GM18502 (cell line): Measurements from ENCODE around the gene LRRC61.
"Not testable (repeated sequence)": the region's sequence is repeated elsewhere in the genome, so short reads cannot be mapped to it uniquely, and the experiment has no call there.

Experiments
- ATAC-seq: cut with Tn5 transposase; IDR thresholded peaks from one replicate; pipeline ENCODE4 v1.9.1; 2021; ENCODE audit warnings: mild to moderate bottlenecking; ENCODE audit not compliant: unreplicated experiment, poor library complexity

The LRRC61 gene

GRCh38 chr7:150322833-150323681 is at the start of gene LRRC61, which contains the start of gene ACTR3C:
LRRC61 (plus strand) TSS chr7:150323355; CDS start chr7:150336862, 13,507 bp downstream.
ACTR3C (minus strand) TSS chr7:150323545; CDS start chr7:150295296, 28,249 bp downstream.
- peak; percentile 52 for ATAC-seq

GRCh38 chr7:150276132-150276695 is 46.9 kb upstream of the LRRC61 start:
- ATAC-seq: peak; percentile 53

GRCh38 chr7:150278383-150278782 is 44.8 kb upstream of the LRRC61 start:
- not testable (repeated sequence) for ATAC-seq

- not testable (repeated sequence) for ATAC-seq
Observed at GRCh38 chr7:150281681-150282403, 41.3 kb upstream of the LRRC61 start.

GRCh38 chr7:150283111-150283510 is 40.0 kb upstream of the LRRC61 start:
- not testable (repeated sequence) for ATAC-seq

- ATAC-seq: not testable (repeated sequence)
Observed at GRCh38 chr7:150283608-150284007, 39.5 kb upstream of the LRRC61 start.

GRCh38 chr7:150285849-150286754 is 37.1 kb upstream of the LRRC61 start:
- peak; percentile 64 for ATAC-seq

GRCh38 chr7:150287815-150288214 is 35.3 kb upstream of the LRRC61 start:
- not testable (repeated sequence) for ATAC-seq

- not testable (repeated sequence) for ATAC-seq
Observed at GRCh38 chr7:150288816-150289215, 34.3 kb upstream of the LRRC61 start.

- ATAC-seq: not testable (repeated sequence)
Observed at GRCh38 chr7:150290317-150290716, 32.8 kb upstream of the LRRC61 start.

- ATAC-seq: not testable (repeated sequence)
Observed at GRCh38 chr7:150295027-150295426, 28.1 kb upstream of the LRRC61 start.

- ATAC-seq: not testable (repeated sequence)
Observed at GRCh38 chr7:150295614-150296013, 27.5 kb upstream of the LRRC61 start.

GRCh38 chr7:150296802-150297201 is 26.4 kb upstream of the LRRC61 start:
- not testable (repeated sequence) for ATAC-seq

- not testable (repeated sequence) for ATAC-seq
Observed at GRCh38 chr7:150297978-150298377, 25.2 kb upstream of the LRRC61 start.

GRCh38 chr7:150302908-150303310 is 20.2 kb upstream of the LRRC61 start:
- ATAC-seq: not testable (repeated sequence)

GRCh38 chr7:150304499-150305258 is 18.5 kb upstream of the LRRC61 start:
- not testable (repeated sequence) for ATAC-seq

GRCh38 chr7:150305259-150305902 is 17.8 kb upstream of the LRRC61 start:
- not testable (repeated sequence) for ATAC-seq

GRCh38 chr7:150305903-150306284 is 17.3 kb upstream of the LRRC61 start:
- not testable (repeated sequence) for ATAC-seq
